ENCODE results near the gene PTPN6. TPM values are rescaled to one million over a fixed set of nuclear protein-coding genes. Genes with fewer than 3 reads are reported as not detected.
A peak's percentile ranks its signal among the peaks of the same experiment; 100 is the strongest.

The PTPN6 gene
- total and polyA plus RNA-seq, 5 donors from 2014 or later, result 174 to 321 (median 283) TPM

- H3K27ac Mint-ChIP-seq, result peak overlapping the region in 2 of 3 donors; percentile 91
- peak overlapping the region; percentile 38 to 89 (median 58) for H3K4me3 Mint-ChIP-seq
- peaks cover 3% of the 10 kb centered on the region for H3K36me3 Mint-ChIP-seq
- Histone ChIP-seq H3K27me3 (ENCODE audit: control insufficient read depth, insufficient read depth, low read length) (no peaks in the 10 kb centered on the region), H3K9me3 (ENCODE audit: control insufficient read depth in 2 of 2, low read length in 2 of 2) (no peaks in the 10 kb centered on the region), H3K27ac (ENCODE audit: insufficient read depth, low read length, poor library complexity, severe bottlenecking) (no peak overlapping the region), H3K4me3 (ENCODE audit: low read depth, low read length) (no peak overlapping the region), H3K36me3 (ENCODE audit: control insufficient read depth, insufficient read depth, low read length) (peaks cover 11% of the 10 kb centered on the region), H3K4me1 (ENCODE audit: control insufficient read depth, insufficient read depth, low read length, poor library complexity, severe bottlenecking) (peaks cover 28% of the 10 kb centered on the region)
- ATAC-seq (ENCODE audit: low read depth in 2 of 2) (no peak), DNase-seq (no peak)
- peaks cover 0 to 40% (median 25%) of the 10 kb centered on the region in 4 donors for H3K4me1 Mint-ChIP-seq
- no peaks in the 10 kb centered on the region for H3K9me3 Mint-ChIP-seq
- no peaks in the 10 kb centered on the region for H3K27me3 Mint-ChIP-seq
These were observed 38.8 kb upstream of the PTPN6 start for GRCh38 chr12:6912164-6912935.

- Mint-ChIP-seq H3K27ac (peak within 1 kb of the TSS; percentile 86 to 97 (median 96)), H3K4me3 (peak within 1 kb of the TSS; percentile 89 to 99 (median 94)), H3K4me1 (peaks cover 0 to 43% (median 27%) of the 10 kb centered on the region in 4 donors), H3K9me3 (no peaks in the 10 kb centered on the region), H3K27me3 (no peaks in the 10 kb centered on the region), H3K36me3 (peaks cover 13% of the 10 kb centered on the region)
- Histone ChIP-seq H3K4me1 (ENCODE audit: control insufficient read depth, insufficient read depth, low read length, poor library complexity, severe bottlenecking) (peaks cover 28% of the 10 kb centered on the region), H3K4me3 (ENCODE audit: low read depth, low read length) (peak within 1 kb of the TSS; percentile 68), H3K27ac (ENCODE audit: insufficient read depth, low read length, poor library complexity, severe bottlenecking) (peak within 1 kb of the TSS; percentile 81), H3K27me3 (ENCODE audit: control insufficient read depth, insufficient read depth, low read length) (no peaks in the 10 kb centered on the region), H3K36me3 (ENCODE audit: control insufficient read depth, insufficient read depth, low read length) (peaks cover 19% of the 10 kb centered on the region), H3K9me3 (ENCODE audit: control insufficient read depth in 2 of 2, low read length in 2 of 2) (no peaks in the 10 kb centered on the region)
- ATAC-seq (ENCODE audit: low read depth in 2 of 2) (peak; percentile 94 to 97), DNase-seq (peak; percentile 81 to 87 (median 84))
These were observed 36.8 kb upstream of the PTPN6 start, which contains the start of gene ENO2 for GRCh38 chr12:6914246-6914946. TSS of gene ENO2 (plus strand) at chr12:6914580. CDS start at chr12:6915833, 1,253 bp downstream.

GRCh38 chr12:6914947-6915788, 36.0 kb upstream of the PTPN6 start:
- peaks cover 20% of the 10 kb centered on the region for H3K36me3 Mint-ChIP-seq
- peak overlapping the region; percentile 68 for H3K4me3 ChIP-seq (ENCODE audit: low read depth, low read length)
- peak overlapping the region; percentile 89 to 99 (median 94) for H3K4me3 Mint-ChIP-seq
- H3K4me1 ChIP-seq (ENCODE audit: control insufficient read depth, insufficient read depth, low read length, poor library complexity, severe bottlenecking), result peaks cover 28% of the 10 kb centered on the region
- DNase-seq, result peak in 1 of 3 donors; percentile 23
- H3K36me3 ChIP-seq (ENCODE audit: control insufficient read depth, insufficient read depth, low read length), result peaks cover 21% of the 10 kb centered on the region
- H3K27ac Mint-ChIP-seq, result peak overlapping the region; percentile 82 to 97 (median 96)
- ATAC-seq (ENCODE audit: low read depth in 2 of 2), result no peak
- H3K27me3 Mint-ChIP-seq, result no peaks in the 10 kb centered on the region
- H3K27me3 ChIP-seq (ENCODE audit: control insufficient read depth, insufficient read depth, low read length), result no peaks in the 10 kb centered on the region
- H3K27ac ChIP-seq (ENCODE audit: insufficient read depth, low read length, poor library complexity, severe bottlenecking), result peak overlapping the region; percentile 81
- H3K9me3 ChIP-seq (ENCODE audit: control insufficient read depth in 2 of 2, low read length in 2 of 2), result no peaks in the 10 kb centered on the region
- H3K9me3 Mint-ChIP-seq, result no peaks in the 10 kb centered on the region
- H3K4me1 Mint-ChIP-seq, result peaks cover 0 to 48% (median 26%) of the 10 kb centered on the region in 4 donors

GRCh38 chr12:6915789-6916285, 35.3 kb upstream of the PTPN6 start:
- peaks cover 0 to 48% (median 26%) of the 10 kb centered on the region in 4 donors for H3K4me1 Mint-ChIP-seq
- no peak for DNase-seq

GRCh38 chr12:6916426-6917200, 34.5 kb upstream of the PTPN6 start:
- ATAC-seq (ENCODE audit: low read depth in 2 of 2) (no peak), DNase-seq (no peak)
- Histone ChIP-seq H3K9me3 (ENCODE audit: control insufficient read depth in 2 of 2, low read length in 2 of 2) (no peaks in the 10 kb centered on the region), H3K4me1 (ENCODE audit: control insufficient read depth, insufficient read depth, low read length, poor library complexity, severe bottlenecking) (peaks cover 28% of the 10 kb centered on the region), H3K36me3 (ENCODE audit: control insufficient read depth, insufficient read depth, low read length) (peaks cover 28% of the 10 kb centered on the region), H3K27me3 (ENCODE audit: control insufficient read depth, insufficient read depth, low read length) (no peaks in the 10 kb centered on the region), H3K4me3 (ENCODE audit: low read depth, low read length) (no peak overlapping the region), H3K27ac (ENCODE audit: insufficient read depth, low read length, poor library complexity, severe bottlenecking) (peak overlapping the region; percentile 8)
- peak overlapping the region in 2 of 3 donors; percentile 79 to 86 for H3K27ac Mint-ChIP-seq
- H3K4me3 Mint-ChIP-seq, result peak overlapping the region; percentile 76 to 99 (median 88)
- H3K9me3 Mint-ChIP-seq, result no peaks in the 10 kb centered on the region
- no peaks in the 10 kb centered on the region for H3K27me3 Mint-ChIP-seq
- H3K36me3 Mint-ChIP-seq, result peaks cover 20% of the 10 kb centered on the region
- H3K4me1 Mint-ChIP-seq, result peaks cover 0 to 48% (median 26%) of the 10 kb centered on the region in 4 donors

More at GRCh38 chr12:6915789-6916285, 35.3 kb upstream of the PTPN6 start:
- no peaks in the 10 kb centered on the region for H3K27me3 ChIP-seq (ENCODE audit: control insufficient read depth, insufficient read depth, low read length)
- no peak overlapping the region for H3K4me3 ChIP-seq (ENCODE audit: low read depth, low read length)
- no peaks in the 10 kb centered on the region for H3K27me3 Mint-ChIP-seq
- peaks cover 20% of the 10 kb centered on the region for H3K36me3 Mint-ChIP-seq
- H3K36me3 ChIP-seq (ENCODE audit: control insufficient read depth, insufficient read depth, low read length), result peaks cover 21% of the 10 kb centered on the region
- peak overlapping the region in 2 of 3 donors; percentile 14 to 86 for H3K27ac Mint-ChIP-seq
- H3K9me3 Mint-ChIP-seq, result no peaks in the 10 kb centered on the region
- H3K4me3 Mint-ChIP-seq, result peak overlapping the region; percentile 76 to 99 (median 88)
- no peaks in the 10 kb centered on the region for H3K9me3 ChIP-seq (ENCODE audit: control insufficient read depth in 2 of 2, low read length in 2 of 2)
- no peak for ATAC-seq (ENCODE audit: low read depth in 2 of 2)
- H3K4me1 ChIP-seq (ENCODE audit: control insufficient read depth, insufficient read depth, low read length, poor library complexity, severe bottlenecking), result peaks cover 28% of the 10 kb centered on the region
- peak overlapping the region; percentile 81 for H3K27ac ChIP-seq (ENCODE audit: insufficient read depth, low read length, poor library complexity, severe bottlenecking)

GRCh38 chr12:6917491-6918231, 33.5 kb upstream of the PTPN6 start:
- peaks cover 28% of the 10 kb centered on the region for H3K4me1 ChIP-seq (ENCODE audit: control insufficient read depth, insufficient read depth, low read length, poor library complexity, severe bottlenecking)
- Mint-ChIP-seq H3K27me3 (no peaks in the 10 kb centered on the region), H3K36me3 (peaks cover 23% of the 10 kb centered on the region), H3K27ac (peak overlapping the region in 1 of 3 donors; percentile 79), H3K4me3 (peak overlapping the region in 3 of 4 donors; percentile 11 to 84 (median 15)), H3K9me3 (no peaks in the 10 kb centered on the region), H3K4me1 (peaks cover 0 to 51% (median 26%) of the 10 kb centered on the region in 4 donors)
- H3K9me3 ChIP-seq (ENCODE audit: control insufficient read depth in 2 of 2, low read length in 2 of 2), result no peaks in the 10 kb centered on the region
- H3K27me3 ChIP-seq (ENCODE audit: control insufficient read depth, insufficient read depth, low read length), result no peaks in the 10 kb centered on the region
- no peak overlapping the region for H3K27ac ChIP-seq (ENCODE audit: insufficient read depth, low read length, poor library complexity, severe bottlenecking)
- ATAC-seq (ENCODE audit: low read depth in 2 of 2) (no peak), DNase-seq (no peak)
- peaks cover 30% of the 10 kb centered on the region for H3K36me3 ChIP-seq (ENCODE audit: control insufficient read depth, insufficient read depth, low read length)
- no peak overlapping the region for H3K4me3 ChIP-seq (ENCODE audit: low read depth, low read length)

Data from CD4-positive, CD25-positive, alpha-beta regulatory T cell (primary cell).